HEK293 (cell line): Measurements from ENCODE around the gene DCLK1.

ENCODE experiments used
- CTCF ChIA-PET: fragments of 350-600 bp; formaldehyde crosslinking; extraction: SDS; loops from one replicate; lab custom pipeline; 2021; ENCODE audit warnings: antibody characterized with exemption; lab: Yijun Ruan, JAX
- POLR2A ChIA-PET: fragments of 300-600 bp; formaldehyde crosslinking; extraction: SDS; loops from one replicate; lab custom pipeline; 2020; ENCODE audit warnings: antibody characterized with exemption, inconsistent platforms; lab: Yijun Ruan, JAX
- H3K27ac ChIP-seq: fragments of 200-500 bp; sonication (Bioruptor generic); 2 replicates; pipeline ENCODE4 v1.5.1; 2014; ENCODE audit warnings: low read depth, low read length, control low read depth, inconsistent platforms; ENCODE audit errors: extremely low read depth
- H3K36me3 ChIP-seq, 2 experiments: fragments of 200-500 bp in 1 of 2; sonication (Bioruptor generic) in 1 of 2; 1 replicate in 1 of 2; 2 replicates in 1 of 2; pipeline ENCODE4 v1.5.1; 2014 to 2017; ENCODE audit warnings: inconsistent platforms in 2 of 2, low read length in 2 of 2; ENCODE audit not compliant: control insufficient read depth in 2 of 2, insufficient read depth in 1 of 2
- H3K4me1 ChIP-seq: fragments of 200-500 bp; sonication (Bioruptor generic); 2 replicates; pipeline ENCODE4 v1.5.1; 2014; ENCODE audit warnings: mild to moderate bottlenecking, low read length, inconsistent platforms; ENCODE audit not compliant: control insufficient read depth, insufficient read depth
- H3K4me3 ChIP-seq: 2 replicates; pipeline ENCODE4 v1.5.1; 2011; ENCODE audit warnings: low read depth, mild to moderate bottlenecking, control low read depth, low read length, moderate library complexity
- H3K9me3 ChIP-seq: fragments of 200-500 bp; sonication (Bioruptor generic); 2 replicates; pipeline ENCODE4 v1.5.1; 2014; ENCODE audit warnings: low read depth, low read length, inconsistent platforms; ENCODE audit not compliant: control insufficient read depth, insufficient read depth
- CTCF ChIP-seq: fragments of 450-650 bp; formaldehyde crosslinking; IDR thresholded peaks from 2 replicates; pipeline ENCODE4 v1.5.1; 2016; ENCODE audit warnings: missing biosample characterization, missing genetic modification characterization
- GFI1B ChIP-seq: fragments of 450-650 bp; formaldehyde crosslinking; IDR thresholded peaks from 2 replicates; pipeline ENCODE4 v1.5.1; 2016; ENCODE audit warnings: missing biosample characterization, missing genetic modification characterization
- GLI4 ChIP-seq: fragments of 450-650 bp; formaldehyde crosslinking; IDR thresholded peaks from 2 replicates; pipeline ENCODE4 v1.5.1; 2016; ENCODE audit warnings: missing biosample characterization, missing genetic modification characterization
- GLIS2 ChIP-seq: fragments of 450-650 bp; formaldehyde crosslinking; IDR thresholded peaks from 2 replicates; pipeline ENCODE4 v1.5.1; 2016; ENCODE audit warnings: missing biosample characterization, missing genetic modification characterization
- HOXA7 ChIP-seq: sonication (generic); formaldehyde crosslinking; IDR thresholded peaks from 2 replicates; pipeline ENCODE4 v1.8.1; 2022; ENCODE audit warnings: missing genetic modification reagents, borderline replicate concordance
- IKZF3 ChIP-seq: fragments of 450-650 bp; IDR thresholded peaks from 2 replicates; pipeline ENCODE4 v1.5.0; 2018; ENCODE audit warnings: missing biosample characterization, mild to moderate bottlenecking, missing genetic modification characterization, moderate library complexity
- YY1 ChIP-seq: fragments of 450-650 bp; formaldehyde crosslinking; IDR thresholded peaks from 2 replicates; pipeline ENCODE4 v1.5.1; 2018; ENCODE audit warnings: missing biosample characterization, missing genetic modification characterization
- ZNF157 ChIP-seq: fragments of 450-650 bp; formaldehyde crosslinking; IDR thresholded peaks from 2 replicates; pipeline ENCODE4 v1.5.1; 2016; ENCODE audit warnings: missing biosample characterization, missing genetic modification characterization
- ZNF221 ChIP-seq: fragments of 450-650 bp; formaldehyde crosslinking; IDR thresholded peaks from 2 replicates; pipeline ENCODE4 v1.5.1; 2017; ENCODE audit warnings: missing biosample characterization, missing genetic modification characterization, borderline replicate concordance
- ZNF23 ChIP-seq: fragments of 450-650 bp; formaldehyde crosslinking; IDR thresholded peaks from 2 replicates; pipeline ENCODE4 v1.5.1; 2016; ENCODE audit warnings: missing biosample characterization, missing genetic modification characterization, borderline replicate concordance
- ZNF24 ChIP-seq: fragments of 450-650 bp; formaldehyde crosslinking; IDR thresholded peaks from 2 replicates; pipeline ENCODE4 v1.5.1; 2016; ENCODE audit warnings: missing biosample characterization, missing genetic modification characterization
- ZNF366 ChIP-seq: fragments of 450-650 bp; formaldehyde crosslinking; conservative IDR thresholded peaks from 2 replicates; pipeline ENCODE4 v1.5.1; 2016; ENCODE audit warnings: missing biosample characterization, missing genetic modification characterization
- ZNF391 ChIP-seq: fragments of 450-650 bp; formaldehyde crosslinking; IDR thresholded peaks from 2 replicates; pipeline ENCODE4 v1.5.1; 2016; ENCODE audit warnings: low read depth, missing biosample characterization, missing genetic modification characterization, borderline replicate concordance
- ZNF580 ChIP-seq: fragments of 450-650 bp; formaldehyde crosslinking; IDR thresholded peaks from 2 replicates; pipeline ENCODE4 v1.5.1; 2016; ENCODE audit warnings: missing biosample characterization, missing genetic modification characterization
- ZNF621 ChIP-seq: fragments of 450-650 bp; formaldehyde crosslinking; IDR thresholded peaks from 2 replicates; pipeline ENCODE4 v1.5.1; 2017; ENCODE audit warnings: missing biosample characterization, missing genetic modification characterization
- ZNF626 ChIP-seq: fragments of 450-650 bp; sonication (Bioruptor Pico); formaldehyde crosslinking; IDR thresholded peaks from 2 replicates; pipeline ENCODE4 v1.5.1; 2018; ENCODE audit warnings: missing biosample characterization, missing genetic modification characterization, inconsistent platforms
- ZNF660 ChIP-seq: fragments of 450-650 bp; IDR thresholded peaks from 2 replicates; pipeline ENCODE4 v1.5.1; 2018; ENCODE audit warnings: missing biosample characterization, mild to moderate bottlenecking, missing genetic modification characterization
- ZNF707 ChIP-seq: fragments of 450-650 bp; formaldehyde crosslinking; IDR thresholded peaks from 2 replicates; pipeline ENCODE4 v1.5.1; 2016; ENCODE audit warnings: missing biosample characterization, missing genetic modification characterization
- ZNF776 ChIP-seq: fragments of 450-650 bp; formaldehyde crosslinking; IDR thresholded peaks from 2 replicates; pipeline ENCODE4 v1.5.0; 2017; ENCODE audit warnings: missing biosample characterization, missing genetic modification characterization, borderline replicate concordance
- ZNF777 ChIP-seq: fragments of 450-650 bp; formaldehyde crosslinking; IDR thresholded peaks from 2 replicates; pipeline ENCODE4 v1.5.1; 2017; ENCODE audit warnings: missing biosample characterization, missing genetic modification characterization, borderline replicate concordance
- ZSCAN18 ChIP-seq: fragments of 450-650 bp; formaldehyde crosslinking; IDR thresholded peaks from 2 replicates; pipeline ENCODE4 v1.5.1; 2016; ENCODE audit warnings: missing biosample characterization, missing genetic modification characterization
- TF ChIP-seq, protein P1 (sequence below): fragments of 450-650 bp; formaldehyde crosslinking; IDR thresholded peaks from 2 replicates; pipeline ENCODE4 v1.5.1; 2017; ENCODE audit warnings: missing biosample characterization, missing genetic modification characterization
- TF ChIP-seq, protein P2 (sequence below): fragments of 450-650 bp; formaldehyde crosslinking; IDR thresholded peaks from 2 replicates; pipeline ENCODE4 v1.5.1; 2016; ENCODE audit warnings: missing biosample characterization, missing genetic modification characterization
- TF ChIP-seq, protein P3 (sequence below): fragments of 450-650 bp; formaldehyde crosslinking; IDR thresholded peaks from 2 replicates; pipeline ENCODE4 v1.5.1; 2016; ENCODE audit warnings: missing biosample characterization, missing genetic modification characterization

DCLK1 gene

GRCh38 chr13:36096461-36097416 lies 34.4 kb downstream of the DCLK1 start:
- TF ChIP-seq ZNF24 (tag by site-specific recombination) (no peak), ZNF580 (tag by site-specific recombination) (no peak), ZNF23 (tag by site-specific recombination) (no peak), ZNF157 (tag by site-specific recombination) (no peak), ZNF366 (tag by site-specific recombination) (no peak), ZNF391 (tag by site-specific recombination) (no peak), ZNF660 (tag by site-specific recombination) (no peak), GFI1B (tag by site-specific recombination) (no peak), ZNF626 (tag by site-specific recombination) (no peak), ZNF621 (tag by site-specific recombination) (no peak), YY1 (tag by site-specific recombination) (no peak), ZNF707 (tag by site-specific recombination) (no peak)
- TF ChIP-seq, protein P1, sequence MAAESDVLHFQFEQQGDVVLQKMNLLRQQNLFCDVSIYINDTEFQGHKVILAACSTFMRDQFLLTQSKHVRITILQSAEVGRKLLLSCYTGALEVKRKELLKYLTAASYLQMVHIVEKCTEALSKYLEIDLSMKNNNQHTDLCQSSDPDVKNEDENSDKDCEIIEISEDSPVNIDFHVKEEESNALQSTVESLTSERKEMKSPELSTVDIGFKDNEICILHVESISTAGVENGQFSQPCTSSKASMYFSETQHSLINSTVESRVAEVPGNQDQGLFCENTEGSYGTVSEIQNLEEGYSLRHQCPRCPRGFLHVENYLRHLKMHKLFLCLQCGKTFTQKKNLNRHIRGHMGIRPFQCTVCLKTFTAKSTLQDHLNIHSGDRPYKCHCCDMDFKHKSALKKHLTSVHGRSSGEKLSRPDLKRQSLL (tag by site-specific recombination), result no peak
- TF ChIP-seq, protein P2, sequence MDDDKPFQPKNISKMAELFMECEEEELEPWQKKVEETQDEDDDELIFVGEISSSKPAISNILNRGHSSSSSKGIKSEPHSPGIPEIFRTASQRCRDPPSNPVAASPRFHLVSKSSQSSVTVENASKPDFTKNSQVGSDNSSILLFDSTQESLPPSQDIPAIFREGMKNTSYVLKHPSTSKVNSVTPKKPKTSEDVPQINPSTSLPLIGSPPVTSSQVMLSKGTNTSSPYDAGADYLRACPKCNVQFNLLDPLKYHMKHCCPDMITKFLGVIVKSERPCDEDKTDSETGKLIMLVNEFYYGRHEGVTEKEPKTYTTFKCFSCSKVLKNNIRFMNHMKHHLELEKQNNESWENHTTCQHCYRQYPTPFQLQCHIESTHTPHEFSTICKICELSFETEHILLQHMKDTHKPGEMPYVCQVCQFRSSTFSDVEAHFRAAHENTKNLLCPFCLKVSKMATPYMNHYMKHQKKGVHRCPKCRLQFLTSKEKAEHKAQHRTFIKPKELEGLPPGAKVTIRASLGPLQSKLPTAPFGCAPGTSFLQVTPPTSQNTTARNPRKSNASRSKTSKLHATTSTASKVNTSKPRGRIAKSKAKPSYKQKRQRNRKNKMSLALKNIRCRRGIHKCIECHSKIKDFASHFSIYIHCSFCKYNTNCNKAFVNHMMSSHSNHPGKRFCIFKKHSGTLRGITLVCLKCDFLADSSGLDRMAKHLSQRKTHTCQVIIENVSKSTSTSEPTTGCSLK (tag by site-specific recombination), result no peak
- no peak overlapping the region for H3K27ac ChIP-seq
- 0 out of 2 replicates have a peak, but pooled peaks cover 2% of the 10 kb centered on the region for H3K4me1 ChIP-seq
- POLR2A ChIA-PET, result no interaction called here
- CTCF ChIA-PET, result no interaction called here
- no peak overlapping the region for H3K4me3 ChIP-seq
- H3K9me3 ChIP-seq, result no peaks in the 10 kb centered on the region
- H3K36me3 ChIP-seq, result no peaks in the 10 kb centered on the region

GRCh38 chr13:36094478-36094877 lies 36.7 kb downstream of the DCLK1 start:
- POLR2A ChIA-PET, result no interaction called here
- CTCF ChIA-PET, result interaction anchor here (0.6 to 0.7 kb wide), 2 partner anchors 10 to 23 kb away, joined by 3 to 5 read pairs; no protein-coding TSS in a partner anchor
- no peaks in the 10 kb centered on the region for H3K9me3 ChIP-seq
- H3K4me1 ChIP-seq, result 0 out of 2 replicates have a peak, but pooled peaks cover 2% of the 10 kb centered on the region
- no peak overlapping the region for H3K27ac ChIP-seq
- no peak overlapping the region for H3K4me3 ChIP-seq
- H3K36me3 ChIP-seq, result no peaks in the 10 kb centered on the region
- TF ChIP-seq ZNF777 (tag by site-specific recombination) (no peak), ZNF221 (no peak), CTCF (no peak), ZNF776 (tag by site-specific recombination) (no peak), HOXA7 (CRISPR knock-in tag) (no peak), IKZF3 (tag by site-specific recombination) (no peak), ZSCAN18 (tag by site-specific recombination) (no peak), GLI4 (tag by site-specific recombination) (no peak), GLIS2 (tag by site-specific recombination) (no peak), GFI1B (tag by site-specific recombination) (no peak)
- TF ChIP-seq, protein P3, sequence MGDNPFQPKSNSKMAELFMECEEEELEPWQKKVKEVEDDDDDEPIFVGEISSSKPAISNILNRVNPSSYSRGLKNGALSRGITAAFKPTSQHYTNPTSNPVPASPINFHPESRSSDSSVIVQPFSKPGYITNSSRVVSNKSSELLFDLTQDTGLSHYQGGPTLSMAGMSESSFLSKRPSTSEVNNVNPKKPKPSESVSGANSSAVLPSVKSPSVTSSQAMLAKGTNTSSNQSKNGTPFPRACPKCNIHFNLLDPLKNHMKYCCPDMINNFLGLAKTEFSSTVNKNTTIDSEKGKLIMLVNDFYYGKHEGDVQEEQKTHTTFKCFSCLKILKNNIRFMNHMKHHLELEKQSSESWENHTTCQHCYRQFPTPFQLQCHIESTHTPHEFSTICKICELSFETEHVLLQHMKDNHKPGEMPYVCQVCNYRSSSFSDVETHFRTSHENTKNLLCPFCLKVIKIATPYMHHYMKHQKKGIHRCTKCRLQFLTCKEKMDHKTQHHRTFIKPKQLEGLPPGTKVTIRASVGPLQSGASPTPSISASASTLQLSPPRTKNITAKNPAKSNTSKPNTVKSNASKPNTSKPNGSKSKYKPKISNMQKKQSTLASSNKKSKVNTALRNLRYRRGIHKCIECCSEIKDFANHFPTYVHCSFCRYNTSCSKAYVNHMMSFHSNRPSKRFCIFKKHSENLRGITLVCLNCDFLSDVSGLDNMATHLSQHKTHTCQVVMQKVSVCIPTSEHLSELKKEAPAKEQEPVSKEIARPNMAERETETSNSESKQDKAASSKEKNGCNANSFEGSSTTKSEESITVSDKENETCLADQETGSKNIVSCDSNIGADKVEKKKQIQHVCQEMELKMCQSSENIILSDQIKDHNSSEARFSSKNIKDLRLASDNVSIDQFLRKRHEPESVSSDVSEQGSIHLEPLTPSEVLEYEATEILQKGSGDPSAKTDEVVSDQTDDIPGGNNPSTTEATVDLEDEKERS (tag by site-specific recombination), result no peak
